ENCODE results near the gene RABGEF1.
A peak's percentile ranks its signal among the peaks of the same experiment; 100 is the strongest.
"Not testable (repeated sequence)": the region's sequence is repeated elsewhere in the genome, so short reads cannot be mapped to it uniquely, and the experiment has no call there.

DNA sequence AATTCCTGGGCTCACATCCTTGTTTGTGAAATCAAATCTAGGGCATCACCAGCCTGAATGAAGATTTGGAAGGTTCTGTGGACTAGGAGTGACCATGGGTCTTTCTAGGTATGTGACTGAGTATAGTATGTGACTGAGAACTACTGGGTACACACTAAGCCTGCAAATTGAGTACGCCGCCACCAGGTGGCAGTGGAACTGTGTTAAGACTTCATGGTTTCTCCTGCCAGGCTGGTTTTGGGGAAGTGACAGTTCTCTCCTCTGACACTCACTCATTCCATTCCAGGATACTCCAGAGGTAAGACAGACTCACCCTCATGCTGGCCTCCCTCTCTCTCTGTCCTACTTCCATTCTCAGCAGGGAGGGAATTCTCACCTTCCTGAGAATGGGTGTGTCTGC is 85.0 kb downstream of the RABGEF1 start:
- TF ChIP-seq CTCF (conservative IDR thresholded peaks at IDR 0.05; ENCODE audit: low read length) = peak; percentile 68
- TF ChIP-seq EZH2phosphoT487 (IDR thresholded peaks at IDR 0.05; ENCODE audit: borderline replicate concordance, low read depth, low read length) = not testable (repeated sequence)

Data from OCI-LY7 (cell line).